ENCODE measurements around the gene RGS8. TPM values are rescaled to one million over a fixed set of nuclear protein-coding genes. Genes with fewer than 3 reads are reported as not detected.

Gene RGS8
- total RNA-seq, 2 experiments from 2014 or later, result not detected

DNA sequence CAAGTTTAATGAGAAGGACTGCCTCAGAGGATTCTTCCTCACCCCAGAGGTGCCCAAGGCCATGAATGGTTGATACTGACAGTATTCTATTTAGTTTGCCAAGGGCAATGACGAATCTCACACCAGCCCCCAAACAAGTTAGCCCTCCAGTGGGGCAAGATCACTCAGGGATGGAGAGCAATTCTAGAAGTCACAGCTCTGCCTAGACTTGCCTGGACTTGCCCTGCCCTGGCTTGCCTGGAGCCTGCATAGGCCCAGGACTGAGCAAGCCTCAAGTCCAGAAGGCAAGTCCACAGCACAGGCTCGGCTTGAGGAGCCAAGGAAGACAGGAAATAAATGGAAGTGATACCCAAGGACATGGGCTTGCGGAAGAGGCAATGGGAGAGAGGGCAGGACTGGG is 40.7 kb downstream of the RGS8 start:
- no peaks in the 10 kb centered on the region for H3K36me3 Mint-ChIP-seq
- H3K9me3 Mint-ChIP-seq, result no peaks in the 10 kb centered on the region
- no peak overlapping the region for H3K4me3 Mint-ChIP-seq
- no peak for DNase-seq
- H3K27me3 Mint-ChIP-seq, result peaks cover 10% of the 10 kb centered on the region
- H3K27ac Mint-ChIP-seq, result no peak overlapping the region
- no peaks in the 10 kb centered on the region for H3K4me1 Mint-ChIP-seq

DNA sequence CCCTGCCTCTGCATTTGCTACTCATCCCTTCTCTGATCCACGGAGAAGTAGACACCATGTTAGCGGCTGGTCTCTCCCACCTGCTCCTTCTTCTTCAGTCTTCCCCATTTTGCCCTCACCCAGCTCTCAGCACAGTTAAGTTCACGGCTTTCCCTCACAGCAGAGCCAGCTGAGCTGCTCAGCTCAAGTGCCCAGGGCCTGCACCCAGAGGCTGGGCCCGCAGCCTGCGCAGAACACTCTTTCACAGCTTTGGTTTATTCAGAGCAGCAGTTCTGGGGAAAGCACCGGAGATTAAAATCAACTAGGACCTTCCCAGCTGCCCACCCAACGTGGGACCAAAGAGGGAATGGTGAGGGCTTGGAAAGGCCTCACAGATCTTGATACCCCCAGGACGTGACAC is 41.9 kb downstream of the RGS8 start:
- Mint-ChIP-seq H3K4me1 (no peaks in the 10 kb centered on the region), H3K27ac (no peak overlapping the region), H3K36me3 (no peaks in the 10 kb centered on the region), H3K4me3 (no peak overlapping the region), H3K9me3 (no peaks in the 10 kb centered on the region), H3K27me3 (peaks cover 4% of the 10 kb centered on the region)
- DNase-seq, result no peak

GRCh38 chr1:182641561-182641960 is 42.8 kb downstream of the RGS8 start:
- no peak for DNase-seq
- H3K27ac Mint-ChIP-seq, result no peak overlapping the region
- H3K4me3 Mint-ChIP-seq, result no peak overlapping the region
- no peaks in the 10 kb centered on the region for H3K4me1 Mint-ChIP-seq
- H3K27me3 Mint-ChIP-seq, result peaks cover 4% of the 10 kb centered on the region
- H3K36me3 Mint-ChIP-seq, result no peaks in the 10 kb centered on the region
- no peaks in the 10 kb centered on the region for H3K9me3 Mint-ChIP-seq

- no peaks in the 10 kb centered on the region for H3K36me3 Mint-ChIP-seq
- no peak overlapping the region for H3K4me3 Mint-ChIP-seq
- no peaks in the 10 kb centered on the region for H3K4me1 Mint-ChIP-seq
- DNase-seq, result no peak
- no peak overlapping the region for H3K27ac Mint-ChIP-seq
- peaks cover 4% of the 10 kb centered on the region for H3K27me3 Mint-ChIP-seq
- no peaks in the 10 kb centered on the region for H3K9me3 Mint-ChIP-seq
Measured at GRCh38 chr1:182639330-182639729, 45.1 kb downstream of the RGS8 start.

GRCh38 chr1:182637769-182638168 is 46.6 kb downstream of the RGS8 start:
- Mint-ChIP-seq H3K4me1 (no peaks in the 10 kb centered on the region), H3K4me3 (no peak overlapping the region), H3K27ac (no peak overlapping the region), H3K36me3 (no peaks in the 10 kb centered on the region), H3K27me3 (peaks cover 17% of the 10 kb centered on the region), H3K9me3 (no peaks in the 10 kb centered on the region)
- no peak for DNase-seq

GRCh38 chr1:182635871-182636270 is 48.5 kb downstream of the RGS8 start:
- DNase-seq, result no peak
- no peaks in the 10 kb centered on the region for H3K36me3 Mint-ChIP-seq
- no peak overlapping the region for H3K4me3 Mint-ChIP-seq
- H3K27ac Mint-ChIP-seq, result no peak overlapping the region
- peaks cover 31% of the 10 kb centered on the region for H3K27me3 Mint-ChIP-seq
- peaks cover 11% of the 10 kb centered on the region for H3K4me1 Mint-ChIP-seq
- H3K9me3 Mint-ChIP-seq, result no peaks in the 10 kb centered on the region

Other genes starting within 250 kb of the RGS8 start
- not detected for gene RGSL1, start 234.4 kb downstream of the RGS8 start, total RNA-seq
- gene RNASEL, start 95.3 kb downstream of the RGS8 start, total RNA-seq, result 1 to 10 TPM; 4.1 to 4.3 TPM
- gene RGS16, start 80.2 kb downstream of the RGS8 start, total RNA-seq, result 10 to 100 TPM; 68.1 to 70.7 TPM
- gene NPL, start 105.2 kb upstream of the RGS8 start, total RNA-seq, result 1 to 10 TPM; 4.7 to 5.4 TPM
- gene DHX9, start 154.8 kb upstream of the RGS8 start, total RNA-seq, result 100 to 1,000 TPM; 310 to 318 TPM

Data from activated naive CD8-positive, alpha-beta T cell treated with anti-CD3 and anti-CD28 coated beads for 36 hours (primary cell).